ENCODE data around the gene HOXD11.

DNA sequence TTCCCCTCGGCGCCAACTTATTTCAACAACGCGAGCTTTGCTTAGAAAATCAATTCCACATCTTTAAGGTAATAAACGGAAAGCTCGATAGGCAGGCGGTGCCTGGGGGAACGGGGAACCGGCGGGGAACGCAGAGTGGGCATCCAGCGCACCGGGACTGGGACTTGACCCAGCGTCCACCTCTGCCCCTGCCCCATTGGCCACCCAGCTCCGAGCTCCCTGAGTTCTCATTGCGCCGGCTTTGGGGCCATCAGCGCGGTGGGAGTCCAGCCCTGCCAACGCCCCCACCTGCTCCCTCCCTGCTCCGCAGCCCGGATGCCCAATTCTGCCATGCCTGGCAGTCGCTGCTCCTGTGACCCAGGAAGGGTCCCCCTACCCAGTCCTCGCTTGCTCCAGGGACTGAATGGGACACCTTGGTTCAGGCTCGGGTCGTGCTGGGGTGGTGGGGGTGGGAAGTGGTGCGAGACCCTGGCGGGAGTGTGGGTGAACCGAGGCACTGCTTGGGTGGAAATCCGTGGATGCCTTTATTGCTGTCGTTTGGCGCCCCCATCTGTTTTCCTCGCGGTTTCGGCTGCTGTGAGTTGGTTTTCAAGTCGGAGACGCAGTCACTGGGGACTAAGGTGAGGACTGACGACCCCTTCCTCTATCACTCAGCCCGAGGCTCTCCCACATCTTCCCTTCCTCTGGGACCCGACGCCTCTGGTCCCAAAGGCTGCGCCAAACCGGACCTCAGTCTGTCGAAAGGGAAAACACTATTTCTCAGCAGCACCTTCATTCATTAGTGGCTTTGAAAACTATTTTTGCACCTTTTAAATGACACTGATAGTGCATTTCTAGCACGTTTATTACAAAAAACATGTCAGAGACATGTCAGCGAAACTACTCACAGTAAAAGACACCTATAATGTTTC, 21.0 kb upstream of the HOXD11 start:
- TF ChIP-seq, protein P1, sequence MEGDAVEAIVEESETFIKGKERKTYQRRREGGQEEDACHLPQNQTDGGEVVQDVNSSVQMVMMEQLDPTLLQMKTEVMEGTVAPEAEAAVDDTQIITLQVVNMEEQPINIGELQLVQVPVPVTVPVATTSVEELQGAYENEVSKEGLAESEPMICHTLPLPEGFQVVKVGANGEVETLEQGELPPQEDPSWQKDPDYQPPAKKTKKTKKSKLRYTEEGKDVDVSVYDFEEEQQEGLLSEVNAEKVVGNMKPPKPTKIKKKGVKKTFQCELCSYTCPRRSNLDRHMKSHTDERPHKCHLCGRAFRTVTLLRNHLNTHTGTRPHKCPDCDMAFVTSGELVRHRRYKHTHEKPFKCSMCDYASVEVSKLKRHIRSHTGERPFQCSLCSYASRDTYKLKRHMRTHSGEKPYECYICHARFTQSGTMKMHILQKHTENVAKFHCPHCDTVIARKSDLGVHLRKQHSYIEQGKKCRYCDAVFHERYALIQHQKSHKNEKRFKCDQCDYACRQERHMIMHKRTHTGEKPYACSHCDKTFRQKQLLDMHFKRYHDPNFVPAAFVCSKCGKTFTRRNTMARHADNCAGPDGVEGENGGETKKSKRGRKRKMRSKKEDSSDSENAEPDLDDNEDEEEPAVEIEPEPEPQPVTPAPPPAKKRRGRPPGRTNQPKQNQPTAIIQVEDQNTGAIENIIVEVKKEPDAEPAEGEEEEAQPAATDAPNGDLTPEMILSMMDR (conservative IDR thresholded peaks at IDR 0.05; ENCODE audit: low read depth, low read length) = peak; percentile 89
- peak; percentile 15 for TF ChIP-seq EZH2 (IDR thresholded peaks at IDR 0.05; ENCODE audit: borderline replicate concordance, low read depth, low read length, poor library complexity, severe bottlenecking)
